Measurements from ENCODE around the gene MREG.

DNA sequence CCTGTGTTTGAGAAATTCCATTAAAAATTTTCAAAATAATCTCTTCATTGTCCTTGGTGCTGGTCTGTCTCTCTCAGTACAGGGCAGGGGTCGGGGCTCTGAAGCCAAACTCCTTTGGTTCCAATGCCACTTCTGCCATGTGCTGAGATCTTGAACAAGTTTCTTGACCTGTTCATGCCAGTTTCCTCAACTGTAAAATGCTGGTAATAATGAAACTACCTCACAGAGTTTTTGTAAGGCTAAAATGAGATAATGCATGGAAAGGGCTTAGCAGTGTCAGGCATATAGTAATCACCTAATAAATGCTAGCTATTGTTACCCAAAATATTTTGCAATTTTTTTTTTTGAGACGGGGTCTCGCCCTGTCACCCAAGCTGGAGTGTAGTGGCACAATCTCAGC, 16.9 kb upstream of the MREG start:
- TF ChIP-seq, protein P1, sequence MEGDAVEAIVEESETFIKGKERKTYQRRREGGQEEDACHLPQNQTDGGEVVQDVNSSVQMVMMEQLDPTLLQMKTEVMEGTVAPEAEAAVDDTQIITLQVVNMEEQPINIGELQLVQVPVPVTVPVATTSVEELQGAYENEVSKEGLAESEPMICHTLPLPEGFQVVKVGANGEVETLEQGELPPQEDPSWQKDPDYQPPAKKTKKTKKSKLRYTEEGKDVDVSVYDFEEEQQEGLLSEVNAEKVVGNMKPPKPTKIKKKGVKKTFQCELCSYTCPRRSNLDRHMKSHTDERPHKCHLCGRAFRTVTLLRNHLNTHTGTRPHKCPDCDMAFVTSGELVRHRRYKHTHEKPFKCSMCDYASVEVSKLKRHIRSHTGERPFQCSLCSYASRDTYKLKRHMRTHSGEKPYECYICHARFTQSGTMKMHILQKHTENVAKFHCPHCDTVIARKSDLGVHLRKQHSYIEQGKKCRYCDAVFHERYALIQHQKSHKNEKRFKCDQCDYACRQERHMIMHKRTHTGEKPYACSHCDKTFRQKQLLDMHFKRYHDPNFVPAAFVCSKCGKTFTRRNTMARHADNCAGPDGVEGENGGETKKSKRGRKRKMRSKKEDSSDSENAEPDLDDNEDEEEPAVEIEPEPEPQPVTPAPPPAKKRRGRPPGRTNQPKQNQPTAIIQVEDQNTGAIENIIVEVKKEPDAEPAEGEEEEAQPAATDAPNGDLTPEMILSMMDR (IDR thresholded peaks at IDR 0.05): no peak
- no peak for TF ChIP-seq POLR2A (IDR thresholded peaks at IDR 0.05; ENCODE audit: low read length)
- TF ChIP-seq CHD2 (IDR thresholded peaks at IDR 0.05; ENCODE audit: low read length, partially characterized antibody): no peak
- TF ChIP-seq MAZ (IDR thresholded peaks at IDR 0.05; ENCODE audit: borderline replicate concordance, low read depth, low read length): no peak
- TF ChIP-seq EHMT2 (IDR thresholded peaks at IDR 0.05; ENCODE audit: low read depth): no peak
- TF ChIP-seq KDM5A (IDR thresholded peaks at IDR 0.05): no peak
- TF ChIP-seq ESRRA (IDR thresholded peaks at IDR 0.05; ENCODE audit: borderline replicate concordance, low read length): no peak
- no peak for TF ChIP-seq RAD21 (conservative IDR thresholded peaks at IDR 0.05 in 1 of 2, IDR thresholded peaks at IDR 0.05 in 1 of 2)
- no peak for TF ChIP-seq JUN (IDR thresholded peaks at IDR 0.05)
- no peak for TF ChIP-seq EP300 (IDR thresholded peaks at IDR 0.05)
- TF ChIP-seq, protein P2, sequence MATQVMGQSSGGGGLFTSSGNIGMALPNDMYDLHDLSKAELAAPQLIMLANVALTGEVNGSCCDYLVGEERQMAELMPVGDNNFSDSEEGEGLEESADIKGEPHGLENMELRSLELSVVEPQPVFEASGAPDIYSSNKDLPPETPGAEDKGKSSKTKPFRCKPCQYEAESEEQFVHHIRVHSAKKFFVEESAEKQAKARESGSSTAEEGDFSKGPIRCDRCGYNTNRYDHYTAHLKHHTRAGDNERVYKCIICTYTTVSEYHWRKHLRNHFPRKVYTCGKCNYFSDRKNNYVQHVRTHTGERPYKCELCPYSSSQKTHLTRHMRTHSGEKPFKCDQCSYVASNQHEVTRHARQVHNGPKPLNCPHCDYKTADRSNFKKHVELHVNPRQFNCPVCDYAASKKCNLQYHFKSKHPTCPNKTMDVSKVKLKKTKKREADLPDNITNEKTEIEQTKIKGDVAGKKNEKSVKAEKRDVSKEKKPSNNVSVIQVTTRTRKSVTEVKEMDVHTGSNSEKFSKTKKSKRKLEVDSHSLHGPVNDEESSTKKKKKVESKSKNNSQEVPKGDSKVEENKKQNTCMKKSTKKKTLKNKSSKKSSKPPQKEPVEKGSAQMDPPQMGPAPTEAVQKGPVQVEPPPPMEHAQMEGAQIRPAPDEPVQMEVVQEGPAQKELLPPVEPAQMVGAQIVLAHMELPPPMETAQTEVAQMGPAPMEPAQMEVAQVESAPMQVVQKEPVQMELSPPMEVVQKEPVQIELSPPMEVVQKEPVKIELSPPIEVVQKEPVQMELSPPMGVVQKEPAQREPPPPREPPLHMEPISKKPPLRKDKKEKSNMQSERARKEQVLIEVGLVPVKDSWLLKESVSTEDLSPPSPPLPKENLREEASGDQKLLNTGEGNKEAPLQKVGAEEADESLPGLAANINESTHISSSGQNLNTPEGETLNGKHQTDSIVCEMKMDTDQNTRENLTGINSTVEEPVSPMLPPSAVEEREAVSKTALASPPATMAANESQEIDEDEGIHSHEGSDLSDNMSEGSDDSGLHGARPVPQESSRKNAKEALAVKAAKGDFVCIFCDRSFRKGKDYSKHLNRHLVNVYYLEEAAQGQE (IDR thresholded peaks at IDR 0.05): no peak
- TF ChIP-seq NR3C1 (IDR thresholded peaks at IDR 0.05): no peak

Data from A549 (cell line).